NCI-H82 treated with DMSO at 0.1 percent for 48 hours (cell line): ENCODE measurements around the gene QPRT.
"Not testable (repeated sequence)": the region's sequence is repeated elsewhere in the genome, so short reads cannot be mapped to it uniquely, and the experiment has no call there.

Source experiments
- DNase-seq: peaks from one replicate; lab custom pipeline; 2025; ENCODE audit not compliant: unreplicated experiment; lab: John Stamatoyannopoulos, UW

Gene QPRT

DNA sequence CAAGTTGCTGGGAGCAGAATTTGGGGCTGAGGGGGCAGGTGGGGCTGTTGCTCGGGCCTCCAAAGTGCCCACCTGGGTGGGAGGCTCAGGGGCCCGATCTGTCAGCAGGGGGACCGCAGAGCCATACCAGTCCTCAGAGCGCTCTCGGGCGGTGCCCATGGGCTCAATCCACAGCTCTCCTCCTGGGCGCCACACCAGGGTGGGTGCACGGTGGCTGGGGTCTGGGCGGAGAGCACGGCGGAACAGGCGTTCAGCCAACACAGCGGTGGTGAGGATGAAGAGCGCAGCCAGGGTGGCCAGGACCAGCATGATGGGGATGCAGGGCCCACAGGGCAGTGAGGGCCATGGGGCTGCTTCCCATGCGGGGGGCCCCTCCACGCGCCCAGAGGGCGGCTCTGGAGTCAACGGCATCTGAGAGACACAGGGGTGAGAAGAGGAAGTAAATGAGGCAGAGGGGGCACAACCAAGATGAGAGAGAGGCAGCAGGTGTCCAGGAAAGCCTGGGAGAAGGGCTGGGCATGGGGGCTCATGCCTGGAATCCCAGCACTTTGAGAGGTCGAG lies 65.6 kb downstream of the QPRT start:
- no peak for DNase-seq

GRCh38 chr16:29745121-29745852 lies 66.3 kb downstream of the QPRT start:
- DNase-seq: no peak

DNA sequence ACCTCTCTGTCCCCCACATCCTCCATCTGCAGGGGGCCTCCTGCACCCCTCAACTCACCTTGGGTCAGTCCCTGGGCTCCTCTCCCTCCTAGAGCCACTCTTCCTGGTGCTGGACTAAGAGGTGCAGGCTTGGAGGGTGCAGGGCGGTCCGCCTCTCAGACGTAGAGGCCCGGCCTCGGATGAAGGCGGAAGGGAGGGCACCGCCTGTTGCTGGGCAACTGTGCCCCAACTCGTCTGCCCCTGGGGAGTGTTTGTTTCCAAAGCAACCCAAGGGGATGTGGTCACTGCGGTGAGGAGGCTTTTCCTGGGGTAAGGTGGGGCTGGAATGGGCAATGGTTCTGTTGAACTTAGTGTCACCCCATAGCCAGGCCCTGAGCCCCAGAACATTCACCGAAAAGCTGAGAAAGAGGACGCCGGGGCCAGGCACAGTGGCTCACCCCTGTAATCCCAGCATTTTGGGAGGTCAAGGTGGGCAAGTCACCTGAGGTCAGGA lies 66.9 kb downstream of the QPRT start, which contains the start of gene C16orf54:
TSS of gene C16orf54 (minus strand) at position 138 of the 493 bp plus-strand sequence. CDS start 1,039 bp downstream, outside the sequence.
- no peak for DNase-seq

DNA sequence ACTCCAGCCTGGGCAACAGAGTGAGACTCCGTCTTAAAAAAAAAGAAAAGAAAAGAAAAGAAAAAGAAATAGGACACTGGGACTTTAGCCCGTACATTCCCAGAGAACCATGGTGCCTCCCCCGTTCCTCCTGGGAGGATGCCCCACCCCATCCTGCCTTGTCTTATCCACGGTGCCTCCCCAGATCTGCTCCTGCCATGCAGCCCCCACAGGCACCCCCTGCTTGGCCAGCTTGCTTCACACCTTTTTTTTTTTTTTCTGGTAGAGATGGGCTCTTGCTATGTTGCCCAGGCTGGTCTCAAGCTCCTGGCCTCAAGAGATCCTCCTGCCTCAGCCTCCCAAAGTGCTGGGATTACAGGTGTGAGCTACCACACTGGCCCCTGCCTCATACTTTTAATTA lies 67.5 kb downstream of the QPRT start:
- DNase-seq: not testable (repeated sequence)
